ENCODE measurements around the gene ZFYVE19. TPM values are rescaled to one million over a fixed set of nuclear protein-coding genes. Genes with fewer than 3 reads are reported as not detected.

ZFYVE19 gene
- total and polyA plus RNA-seq, 2 of the 13 experiments (the other 11 are each of a cell fraction or from before 2014, with no cell fraction given) = 23.3 to 44.0 TPM

- TF ChIP-seq BCLAF1 (IDR thresholded peaks at IDR 0.05) (no peak), GATAD2A (CRISPR knock-in tag; IDR thresholded peaks at IDR 0.05) (peak; percentile 37; the same call in 1 of the 2 replicates), SALL1 (CRISPR knock-in tag; IDR thresholded peaks at IDR 0.05) (peak; percentile 45), ATF2 (CRISPR knock-in tag; IDR thresholded peaks at IDR 0.05) (peak; percentile 51; the same call in 1 of the 2 replicates), PAF1 (CRISPR knock-in tag; IDR thresholded peaks at IDR 0.05) (no peak), ZNF615 (CRISPR knock-in tag; IDR thresholded peaks at IDR 0.05; ENCODE audit: borderline replicate concordance) (no peak), ZBTB4 (CRISPR knock-in tag; IDR thresholded peaks at IDR 0.05; ENCODE audit: borderline replicate concordance) (no peak), ZNF101 (CRISPR knock-in tag; IDR thresholded peaks at IDR 0.05; ENCODE audit: borderline replicate concordance, low read depth) (no peak), ETV5 (CRISPR knock-in tag; IDR thresholded peaks at IDR 0.05; ENCODE audit: borderline replicate concordance) (peak; percentile 48; the same call in 1 of the 2 replicates), ZNF841 (CRISPR knock-in tag; IDR thresholded peaks at IDR 0.05; ENCODE audit: borderline replicate concordance) (no peak), EHMT2 (IDR thresholded peaks at IDR 0.05; ENCODE audit: borderline replicate concordance, low read depth, low read length) (no peak), GZF1 (CRISPR knock-in tag; IDR thresholded peaks at IDR 0.05) (no peak), PAXIP1 (CRISPR knock-in tag; conservative IDR thresholded peaks at IDR 0.05) (peak; percentile 68), ZNF501 (CRISPR knock-in tag; IDR thresholded peaks at IDR 0.05) (peak; percentile 36), TEAD3 (CRISPR knock-in tag; optimal IDR thresholded peaks at IDR 0.05; ENCODE audit: borderline replicate concordance) (peak; percentile 29)
Observed at GRCh38 chr15:40807028-40807887, at the start of gene ZFYVE19, which contains the start of gene DNAJC17 (continued).

Data from HepG2 (cell line).